GM04503 (cell line): Measurements from ENCODE around the gene PTS.

ENCODE experiments used
- DNase-seq: peaks from one replicate; pipeline ENCODE4 v3.0.0-alpha.2; 2012; ENCODE audit warnings: low read depth

The PTS gene

GRCh38 chr11:112265659-112266409 is 39.6 kb downstream of the PTS start:
- DNase-seq = peak; percentile 38

- DNase-seq = no peak
These were observed 40.2 kb downstream of the PTS start for GRCh38 chr11:112266410-112266778.

- DNase-seq = no peak
These were observed 41.0 kb downstream of the PTS start for GRCh38 chr11:112267188-112267591.

- no peak for DNase-seq
These were observed 42.2 kb downstream of the PTS start for GRCh38 chr11:112268406-112268805.

GRCh38 chr11:112269139-112269538 is 42.9 kb downstream of the PTS start:
- DNase-seq = no peak

GRCh38 chr11:112270551-112271180 is 44.4 kb downstream of the PTS start:
- DNase-seq = no peak

- no peak for DNase-seq
These were observed 45.0 kb downstream of the PTS start for GRCh38 chr11:112271242-112271641.

GRCh38 chr11:112273066-112273465 is 46.8 kb downstream of the PTS start:
- no peak for DNase-seq

GRCh38 chr11:112274007-112274783 is 48.0 kb downstream of the PTS start:
- no peak for DNase-seq

- no peak for DNase-seq
These were observed 50.8 kb downstream of the PTS start for GRCh38 chr11:112277029-112277428.

- DNase-seq = no peak
These were observed 51.7 kb downstream of the PTS start for GRCh38 chr11:112277941-112278340.

GRCh38 chr11:112278803-112279202 is 52.6 kb downstream of the PTS start:
- DNase-seq = no peak

- DNase-seq = no peak
These were observed 53.7 kb downstream of the PTS start for GRCh38 chr11:112279901-112280267.

GRCh38 chr11:112280268-112281126 is 54.3 kb downstream of the PTS start:
- DNase-seq = no peak

- DNase-seq = no peak
These were observed 55.5 kb downstream of the PTS start for GRCh38 chr11:112281726-112282125.
